Neural cell (in vitro differentiated cells): ENCODE results near the gene BPTF.

Experiments used
- CTCF ChIP-seq: fragments of 450-650 bp; IDR thresholded peaks from 2 replicates; pipeline ENCODE4 v1.5.1; 2014; ENCODE audit warnings: antibody characterized with exemption, mild to moderate bottlenecking, moderate library complexity; ENCODE audit not compliant: poor library complexity, severe bottlenecking
- EP300 ChIP-seq: fragments of 450-650 bp; conservative IDR thresholded peaks from 2 replicates; pipeline ENCODE4 v1.6.1; 2014; ENCODE audit warnings: antibody characterized with exemption, mild to moderate bottlenecking, moderate library complexity; ENCODE audit not compliant: poor library complexity, severe bottlenecking
- EZH2 ChIP-seq: fragments of 200-600, 300-800 bp; shearing (Covaris generic), sonication (generic); IDR thresholded peaks from 2 replicates; pipeline ENCODE4 v1.6.1; 2014; ENCODE audit warnings: antibody characterized with exemption, low read length, borderline replicate concordance, mild to moderate bottlenecking; ENCODE audit not compliant: insufficient read depth, poor library complexity, severe bottlenecking
- RAD21 ChIP-seq: fragments of 450-650 bp; conservative IDR thresholded peaks from 2 replicates; pipeline ENCODE4 v1.6.1; 2014; ENCODE audit warnings: antibody characterized with exemption, mild to moderate bottlenecking, moderate library complexity
- REST ChIP-seq: IDR thresholded peaks from 2 replicates; pipeline ENCODE4 v1.6.1; 2012; ENCODE audit warnings: borderline replicate concordance
- SMC3 ChIP-seq: fragments of 450-650 bp; conservative IDR thresholded peaks from 2 replicates; pipeline ENCODE4 v1.6.1; 2014; ENCODE audit warnings: antibody characterized with exemption, mild to moderate bottlenecking, moderate library complexity; ENCODE audit not compliant: poor library complexity
- TAF1 ChIP-seq: IDR thresholded peaks from 2 replicates; pipeline ENCODE4 v1.6.1; 2012; ENCODE audit warnings: low read depth

- TF ChIP-seq EZH2 (no peak), CTCF (no peak), EP300 (no peak), RAD21 (no peak), REST (no peak), TAF1 (no peak), SMC3 (no peak)
Measured at GRCh38 chr17:67800495-67800928, 24.8 kb upstream of the BPTF start.
